Nephron progenitor cell (in vitro differentiated cells): ENCODE measurements around the gene GNG8.

ENCODE experiments used
- DNase-seq: peaks from one replicate; pipeline ENCODE4 v3.0.0; 2021
- H3K27ac Mint-ChIP-seq: 2 replicates; pipeline ENCODE4 v1.8.0; 2021; ENCODE audit warnings: mild to moderate bottlenecking, moderate library complexity, mixed read lengths
- H3K27me3 Mint-ChIP-seq: 2 replicates; pipeline ENCODE4 v1.8.0; 2021; ENCODE audit warnings: mild to moderate bottlenecking, low read depth, mixed read lengths; ENCODE audit not compliant: poor library complexity
- H3K36me3 Mint-ChIP-seq: 2 replicates; pipeline ENCODE4 v1.8.0; 2021; ENCODE audit warnings: low read depth, mixed read lengths
- H3K4me1 Mint-ChIP-seq: 2 replicates; pipeline ENCODE4 v1.8.0; 2021; ENCODE audit warnings: mixed read lengths
- H3K4me3 Mint-ChIP-seq: 2 replicates; pipeline ENCODE4 v1.8.0; 2021; ENCODE audit warnings: mild to moderate bottlenecking, moderate library complexity, mixed read lengths
- H3K9me3 Mint-ChIP-seq: 2 replicates; pipeline ENCODE4 v1.8.0; 2021; ENCODE audit warnings: mild to moderate bottlenecking, moderate library complexity, mixed read lengths
- TF ChIP-seq, protein P1 (sequence below): fragments of 200-600 bp; sonication (generic); IDR thresholded peaks from 2 replicates; pipeline ENCODE4 v1.5.0; 2021; ENCODE audit warnings: antibody characterized with exemption

The GNG8 gene

GRCh38 chr19:46606019-46606418 is 30.0 kb downstream of the GNG8 start:
- Mint-ChIP-seq H3K4me1 (peaks cover 58% of the 10 kb centered on the region), H3K27me3 (no peaks in the 10 kb centered on the region), H3K36me3 (peaks cover 23% of the 10 kb centered on the region), H3K4me3 (no peak overlapping the region), H3K27ac (peak overlapping the region; percentile 17), H3K9me3 (no peaks in the 10 kb centered on the region)
- TF ChIP-seq, protein P1, sequence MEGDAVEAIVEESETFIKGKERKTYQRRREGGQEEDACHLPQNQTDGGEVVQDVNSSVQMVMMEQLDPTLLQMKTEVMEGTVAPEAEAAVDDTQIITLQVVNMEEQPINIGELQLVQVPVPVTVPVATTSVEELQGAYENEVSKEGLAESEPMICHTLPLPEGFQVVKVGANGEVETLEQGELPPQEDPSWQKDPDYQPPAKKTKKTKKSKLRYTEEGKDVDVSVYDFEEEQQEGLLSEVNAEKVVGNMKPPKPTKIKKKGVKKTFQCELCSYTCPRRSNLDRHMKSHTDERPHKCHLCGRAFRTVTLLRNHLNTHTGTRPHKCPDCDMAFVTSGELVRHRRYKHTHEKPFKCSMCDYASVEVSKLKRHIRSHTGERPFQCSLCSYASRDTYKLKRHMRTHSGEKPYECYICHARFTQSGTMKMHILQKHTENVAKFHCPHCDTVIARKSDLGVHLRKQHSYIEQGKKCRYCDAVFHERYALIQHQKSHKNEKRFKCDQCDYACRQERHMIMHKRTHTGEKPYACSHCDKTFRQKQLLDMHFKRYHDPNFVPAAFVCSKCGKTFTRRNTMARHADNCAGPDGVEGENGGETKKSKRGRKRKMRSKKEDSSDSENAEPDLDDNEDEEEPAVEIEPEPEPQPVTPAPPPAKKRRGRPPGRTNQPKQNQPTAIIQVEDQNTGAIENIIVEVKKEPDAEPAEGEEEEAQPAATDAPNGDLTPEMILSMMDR = no peak
- no peak for DNase-seq

GRCh38 chr19:46605356-46605821 is 30.6 kb downstream of the GNG8 start:
- Mint-ChIP-seq H3K27me3 (no peaks in the 10 kb centered on the region), H3K27ac (no peak overlapping the region), H3K36me3 (peaks cover 23% of the 10 kb centered on the region), H3K4me3 (no peak overlapping the region), H3K9me3 (peaks cover 4% of the 10 kb centered on the region), H3K4me1 (peaks cover 58% of the 10 kb centered on the region)
- TF ChIP-seq, protein P1 = no peak
- DNase-seq = no peak

GRCh38 chr19:46604781-46605355 is 31.1 kb downstream of the GNG8 start:
- Mint-ChIP-seq H3K27ac (no peak overlapping the region), H3K36me3 (peaks cover 24% of the 10 kb centered on the region), H3K4me3 (no peak overlapping the region), H3K4me1 (peaks cover 54% of the 10 kb centered on the region), H3K9me3 (peaks cover 9% of the 10 kb centered on the region), H3K27me3 (no peaks in the 10 kb centered on the region)
- TF ChIP-seq, protein P1 = no peak
- DNase-seq = no peak

- DNase-seq = no peak
- Mint-ChIP-seq H3K27me3 (no peaks in the 10 kb centered on the region), H3K9me3 (peaks cover 20% of the 10 kb centered on the region), H3K4me3 (peak overlapping the region; percentile 93), H3K27ac (no peak overlapping the region), H3K4me1 (peaks cover 46% of the 10 kb centered on the region), H3K36me3 (peaks cover 19% of the 10 kb centered on the region)
- TF ChIP-seq, protein P1 = no peak
Measured at GRCh38 chr19:46603752-46604231, 32.2 kb downstream of the GNG8 start.

- TF ChIP-seq, protein P1 = no peak
- peak overlapping the region; percentile 93 for H3K4me3 Mint-ChIP-seq
- no peak for DNase-seq
- H3K27me3 Mint-ChIP-seq = peaks cover 2% of the 10 kb centered on the region
- peaks cover 46% of the 10 kb centered on the region for H3K4me1 Mint-ChIP-seq
- peaks cover 23% of the 10 kb centered on the region for H3K36me3 Mint-ChIP-seq
- H3K9me3 Mint-ChIP-seq = peaks cover 26% of the 10 kb centered on the region
- peak overlapping the region; percentile 82 for H3K27ac Mint-ChIP-seq
Measured at GRCh38 chr19:46603195-46603637, 32.8 kb downstream of the GNG8 start.
